ENCODE results near the gene ANAPC16. TPM values are rescaled to one million over a fixed set of nuclear protein-coding genes. Genes with fewer than 3 reads are reported as not detected.
"Not testable (repeated sequence)": the region's sequence is repeated elsewhere in the genome, so short reads cannot be mapped to it uniquely, and the experiment has no call there.

ANAPC16 gene
- total RNA-seq, 1 donor, result 66.1 TPM

GRCh38 chr10:72241691-72242252, 26.0 kb downstream of the ANAPC16 start:
- DNase-seq (ENCODE audit: low read depth), result no peak
- no peak for TF ChIP-seq CTCF (IDR thresholded peaks at IDR 0.05; ENCODE audit: insufficient read depth, low read depth, low read length)
- H3K4me3 ChIP-seq (ENCODE audit: low read depth, low read length), result no peak overlapping the region

GRCh38 chr10:72242675-72243074, 26.9 kb downstream of the ANAPC16 start:
- TF ChIP-seq CTCF (IDR thresholded peaks at IDR 0.05; ENCODE audit: insufficient read depth, low read depth, low read length), result no peak
- no peak overlapping the region for H3K4me3 ChIP-seq (ENCODE audit: low read depth, low read length)
- DNase-seq (ENCODE audit: low read depth), result peak; percentile 82

GRCh38 chr10:72243822-72244437, 28.1 kb downstream of the ANAPC16 start:
- DNase-seq (ENCODE audit: low read depth), result peak; percentile 98
- H3K4me3 ChIP-seq (ENCODE audit: low read depth, low read length), result no peak overlapping the region
- TF ChIP-seq CTCF (IDR thresholded peaks at IDR 0.05; ENCODE audit: insufficient read depth, low read depth, low read length), result peak; percentile 44

GRCh38 chr10:72244573-72245038, 28.8 kb downstream of the ANAPC16 start:
- TF ChIP-seq CTCF (IDR thresholded peaks at IDR 0.05; ENCODE audit: insufficient read depth, low read depth, low read length), result no peak
- no peak for DNase-seq (ENCODE audit: low read depth)

GRCh38 chr10:72245949-72246525, 30.2 kb downstream of the ANAPC16 start:
- no peak for DNase-seq (ENCODE audit: low read depth)
- no peak for TF ChIP-seq CTCF (IDR thresholded peaks at IDR 0.05; ENCODE audit: insufficient read depth, low read depth, low read length)
- no peak overlapping the region for H3K4me3 ChIP-seq (ENCODE audit: low read depth, low read length)

More at GRCh38 chr10:72244573-72245038, 28.8 kb downstream of the ANAPC16 start:
- no peak overlapping the region for H3K4me3 ChIP-seq (ENCODE audit: low read depth, low read length)

- peak; percentile 91 for DNase-seq (ENCODE audit: low read depth)
- H3K4me3 ChIP-seq (ENCODE audit: low read depth, low read length), result peak overlapping the region; percentile 37
- no peak for TF ChIP-seq CTCF (IDR thresholded peaks at IDR 0.05; ENCODE audit: insufficient read depth, low read depth, low read length)
Measured at GRCh38 chr10:72248468-72249151, 32.8 kb downstream of the ANAPC16 start.

GRCh38 chr10:72249176-72249862, 33.5 kb downstream of the ANAPC16 start:
- not testable (repeated sequence) for H3K4me3 ChIP-seq (ENCODE audit: low read depth, low read length); DNase-seq (ENCODE audit: low read depth)

Data from fibroblast of villous mesenchyme (primary cell).